ENCODE measurements around the gene SIMC1.
"Not testable (repeated sequence)": the region's sequence is repeated elsewhere in the genome, so short reads cannot be mapped to it uniquely, and the experiment has no call there.

GRCh38 chr5:176198299-176198698 lies 39.9 kb upstream of the SIMC1 start:
- not testable (repeated sequence) for TF ChIP-seq CTCF (IDR thresholded peaks at IDR 0.05; ENCODE audit: low read length); EZH2 (optimal IDR thresholded peaks at IDR 0.05; ENCODE audit: low read depth, low read length); EZH2phosphoT487 (IDR thresholded peaks at IDR 0.05; ENCODE audit: low read length)

All from MM.1S (cell line).